GM10248 (cell line): ENCODE measurements around the gene CYP24A1.

Experiments used
- CTCF ChIA-PET: fragments of 300-600 bp; sonication (Branson Sonifier 250); formaldehyde crosslinking; extraction: SDS; loops from one replicate; lab custom pipeline; 2021; ENCODE audit warnings: antibody characterized with exemption; lab: Yijun Ruan, JAX
- POLR2A ChIA-PET: fragments of 350-650 bp; sonication (Branson Sonifier 250); formaldehyde crosslinking; extraction: SDS; loops from one replicate; lab custom pipeline; 2020; ENCODE audit warnings: antibody characterized with exemption; lab: Yijun Ruan, JAX
- DNase-seq: peaks from one replicate; pipeline ENCODE4 v3.0.0; 2012; ENCODE audit errors: extremely low spot score
- TF ChIP-seq, protein P1 (sequence below): IDR thresholded peaks from 2 replicates; pipeline ENCODE4 v1.5.1; 2012; ENCODE audit warnings: mild to moderate bottlenecking, low read depth; ENCODE audit errors: extremely low read depth, missing control alignments, control extremely low read depth

Gene CYP24A1

DNA sequence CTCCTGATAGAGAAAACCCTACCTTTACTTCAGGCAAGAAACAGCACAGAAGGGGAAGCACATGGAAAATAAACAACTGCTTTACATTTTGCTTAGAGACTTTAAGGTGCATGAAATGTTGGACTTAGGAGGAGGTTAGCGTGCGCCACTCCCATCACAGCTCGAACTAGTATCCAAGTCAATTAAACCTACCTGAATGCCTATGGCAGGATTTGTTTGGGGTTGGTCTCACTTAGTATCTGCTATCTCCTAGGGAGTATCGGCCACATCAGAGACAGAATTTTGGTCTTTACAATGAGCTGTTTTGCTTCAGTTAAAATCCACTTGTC, 12.0 kb downstream of the CYP24A1 start:
- CTCF ChIA-PET, result no interaction called here
- POLR2A ChIA-PET, result no interaction called here
- TF ChIP-seq, protein P1, sequence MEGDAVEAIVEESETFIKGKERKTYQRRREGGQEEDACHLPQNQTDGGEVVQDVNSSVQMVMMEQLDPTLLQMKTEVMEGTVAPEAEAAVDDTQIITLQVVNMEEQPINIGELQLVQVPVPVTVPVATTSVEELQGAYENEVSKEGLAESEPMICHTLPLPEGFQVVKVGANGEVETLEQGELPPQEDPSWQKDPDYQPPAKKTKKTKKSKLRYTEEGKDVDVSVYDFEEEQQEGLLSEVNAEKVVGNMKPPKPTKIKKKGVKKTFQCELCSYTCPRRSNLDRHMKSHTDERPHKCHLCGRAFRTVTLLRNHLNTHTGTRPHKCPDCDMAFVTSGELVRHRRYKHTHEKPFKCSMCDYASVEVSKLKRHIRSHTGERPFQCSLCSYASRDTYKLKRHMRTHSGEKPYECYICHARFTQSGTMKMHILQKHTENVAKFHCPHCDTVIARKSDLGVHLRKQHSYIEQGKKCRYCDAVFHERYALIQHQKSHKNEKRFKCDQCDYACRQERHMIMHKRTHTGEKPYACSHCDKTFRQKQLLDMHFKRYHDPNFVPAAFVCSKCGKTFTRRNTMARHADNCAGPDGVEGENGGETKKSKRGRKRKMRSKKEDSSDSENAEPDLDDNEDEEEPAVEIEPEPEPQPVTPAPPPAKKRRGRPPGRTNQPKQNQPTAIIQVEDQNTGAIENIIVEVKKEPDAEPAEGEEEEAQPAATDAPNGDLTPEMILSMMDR, result no peak
- DNase-seq, result no peak

DNA sequence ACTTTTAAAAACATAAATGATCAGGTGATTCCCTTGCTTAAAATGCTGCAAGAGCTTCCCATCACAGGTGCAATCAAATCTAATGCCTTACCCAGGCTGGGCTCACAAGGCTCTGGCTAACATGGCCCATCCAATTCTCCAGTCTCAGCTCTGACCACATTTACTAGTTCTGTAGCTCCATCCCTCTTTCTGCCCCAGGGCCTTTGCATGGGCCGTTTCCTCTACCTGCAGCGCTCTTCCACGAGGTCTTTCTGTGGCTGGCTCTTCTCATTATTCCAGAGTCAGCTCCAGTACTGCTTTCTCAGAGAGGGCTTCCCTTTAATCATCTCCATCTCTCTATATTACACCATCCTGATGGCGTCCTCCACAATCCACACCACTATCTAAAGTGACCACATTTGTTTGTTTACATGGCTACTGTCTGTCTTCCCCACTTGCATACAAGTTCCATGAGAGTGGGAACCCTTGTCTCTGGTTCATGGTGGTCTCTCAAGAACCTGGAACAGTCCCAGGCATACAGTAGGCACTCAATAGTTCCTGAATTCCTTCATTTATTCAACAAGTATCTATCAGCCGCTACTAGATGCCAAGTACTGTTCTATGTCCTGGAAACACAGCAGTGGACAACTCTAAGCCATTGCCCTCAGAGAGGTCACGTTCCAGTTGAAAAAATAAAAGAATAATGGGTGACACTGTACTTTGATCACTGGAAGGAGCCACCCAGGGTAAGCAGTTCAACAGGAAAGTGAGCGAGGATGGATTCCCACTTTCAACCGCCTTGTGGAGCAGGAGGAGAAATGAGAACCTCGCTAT, 12.6 kb downstream of the CYP24A1 start:
- no peak for DNase-seq
- ChIA-PET CTCF (interaction anchor here (1.4 to 1.5 kb wide), 3 partner anchors 10 to 57 kb away, joined by 3 to 4 read pairs (median 4); no protein-coding TSS in a partner anchor), POLR2A (no interaction called here)
- TF ChIP-seq, protein P1, result no peak

DNA sequence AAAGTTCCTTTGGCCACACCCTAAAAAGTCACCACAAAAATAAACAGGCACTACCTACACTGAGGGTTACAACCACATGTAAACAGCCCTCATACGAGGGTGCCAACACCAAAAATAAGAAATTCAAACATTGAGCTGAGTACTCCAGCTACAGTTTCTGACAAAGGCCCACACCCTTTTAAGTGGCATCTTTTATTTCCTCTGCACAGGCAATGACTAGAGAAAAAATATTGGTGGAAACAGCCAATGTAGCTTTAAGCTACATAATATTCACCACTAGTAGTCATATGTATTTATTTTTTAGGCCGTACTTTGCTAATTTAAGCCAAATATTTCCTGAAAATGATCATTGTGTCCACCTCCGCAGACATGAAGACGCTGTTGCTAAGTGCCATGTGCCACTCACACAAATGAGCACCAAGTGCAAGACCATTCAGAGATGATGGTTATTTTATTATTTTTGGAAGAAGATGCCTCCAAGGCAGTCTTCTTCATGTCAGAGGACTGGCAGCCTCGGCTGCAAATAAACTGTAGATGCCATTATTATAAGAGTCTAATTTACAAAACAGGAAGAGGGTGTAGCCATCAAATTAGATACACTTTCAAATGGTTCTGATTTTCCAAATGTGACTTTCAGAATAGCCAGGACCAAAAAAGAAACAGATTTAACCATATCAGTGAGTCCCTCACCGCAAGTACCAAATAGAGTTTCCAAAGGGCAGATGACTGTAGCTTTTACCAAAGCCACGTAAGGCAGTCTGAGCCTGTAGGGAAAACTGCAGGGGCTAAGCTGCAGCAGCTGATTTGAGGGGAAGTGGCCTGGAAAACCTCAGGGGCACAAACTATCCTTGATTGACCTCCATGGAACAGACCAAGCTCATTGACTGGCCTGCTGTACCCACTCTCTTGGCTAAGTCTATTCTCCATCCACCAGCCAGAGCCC, 13.4 kb downstream of the CYP24A1 start:
- TF ChIP-seq, protein P1, result no peak
- no peak for DNase-seq
- ChIA-PET POLR2A (no interaction called here), CTCF (interaction anchor here (0.7 to 1.5 kb wide), 4 partner anchors 9 to 56 kb away, joined by 3 to 4 read pairs (median 4); no protein-coding TSS in a partner anchor)

DNA sequence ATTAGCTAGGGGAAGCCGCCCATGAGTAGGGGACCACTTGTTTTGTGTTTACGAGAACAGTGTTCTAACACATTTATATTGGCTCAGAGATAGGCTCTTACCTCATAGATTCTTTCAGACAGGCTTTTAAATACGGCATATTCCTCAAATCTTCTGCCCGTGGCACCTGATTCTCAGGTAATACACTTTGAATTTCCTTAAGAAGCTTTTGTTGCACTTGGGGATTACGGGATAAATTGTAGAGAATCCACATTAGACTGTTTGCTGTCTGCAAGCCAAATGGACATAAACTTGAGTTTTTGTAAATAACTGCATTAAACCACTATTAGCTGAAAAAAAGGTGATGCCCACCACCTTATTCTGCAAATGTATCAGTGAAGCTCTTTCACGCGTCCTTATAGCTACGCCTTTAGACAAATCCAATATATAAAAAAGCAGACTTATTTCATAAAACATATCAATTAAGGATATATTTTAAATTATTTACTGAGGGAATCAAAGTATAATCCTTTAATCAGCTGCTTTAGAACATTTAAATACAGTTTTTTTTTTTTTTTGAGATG, 14.8 kb downstream of the CYP24A1 start:
- POLR2A ChIA-PET, result no interaction called here
- TF ChIP-seq, protein P1, result no peak
- no peak for DNase-seq
- CTCF ChIA-PET, result interaction anchor here (0.8 to 1.6 kb wide), 3 partner anchors 20 to 41 kb away, joined by 3 to 4 read pairs (median 3); no protein-coding TSS in a partner anchor

DNA sequence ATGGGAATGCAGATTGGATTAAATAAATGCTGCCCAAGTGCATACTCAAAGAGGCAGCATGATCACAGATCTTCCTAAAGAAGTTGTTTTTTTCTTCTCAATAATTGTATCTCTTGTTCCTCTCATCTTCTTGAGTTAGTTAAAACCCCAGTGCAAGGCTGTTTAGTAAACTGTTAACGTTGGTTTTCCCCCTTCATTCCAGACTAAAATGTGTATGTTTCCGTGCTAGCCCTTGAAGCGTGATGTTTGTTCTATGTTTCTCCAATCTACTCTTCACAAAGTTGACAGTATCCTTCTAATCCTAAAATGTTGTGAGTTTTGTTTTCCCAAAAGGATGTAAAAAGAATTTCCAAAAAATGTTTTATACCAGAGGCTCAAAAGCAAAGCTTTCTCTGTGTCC, 15.6 kb downstream of the CYP24A1 start:
- POLR2A ChIA-PET, result interaction anchor here (0.5 kb wide), 1 partner anchor 712 kb away, joined by 6 read pairs; no protein-coding TSS in a partner anchor
- TF ChIP-seq, protein P1, result no peak
- CTCF ChIA-PET, result interaction anchor here (1.6 kb wide), 1 partner anchor 41 kb away, joined by 4 read pairs; no protein-coding TSS in a partner anchor
- DNase-seq, result no peak
